Stomach smooth muscle (tissue), 2 donors: ENCODE measurements around the gene NCBP2.

Experiments
- H3K27ac ChIP-seq: one replicate; pipeline ENCODE4 v1.7.0; 2013; ENCODE audit warnings: mild to moderate bottlenecking, low read length, inconsistent platforms
- H3K27me3 ChIP-seq, 2 donors: one replicate each; pipeline ENCODE4 v1.7.0; 2013; ENCODE audit warnings: low read length in 2 of 2; ENCODE audit not compliant: insufficient read depth in 2 of 2, control insufficient read depth in 1 of 2
- H3K36me3 ChIP-seq, 2 donors: one replicate each; pipeline ENCODE4 v1.7.0; 2013; ENCODE audit warnings: low read length in 2 of 2; ENCODE audit not compliant: control insufficient read depth in 2 of 2, insufficient read depth in 2 of 2
- H3K4me1 ChIP-seq: one replicate; pipeline ENCODE4 v1.7.0; 2013; ENCODE audit warnings: low read length; ENCODE audit not compliant: control insufficient read depth, insufficient read depth
- H3K4me3 ChIP-seq, 2 donors: one replicate each; pipeline ENCODE4 v1.7.0; 2013; ENCODE audit warnings: low read length in 2 of 2
- H3K9ac ChIP-seq, 2 donors: one replicate each; pipeline ENCODE4 v1.7.0; 2013; ENCODE audit warnings: low read length in 2 of 2, mild to moderate bottlenecking in 1 of 2
- H3K9me3 ChIP-seq, 2 donors: one replicate each; pipeline ENCODE4 v1.7.0; 2013; ENCODE audit warnings: low read length in 2 of 2; ENCODE audit not compliant: control insufficient read depth in 2 of 2
- donor health status: healthy.
- donor health status: Pancreatic carcinoma.

Gene NCBP2

DNA sequence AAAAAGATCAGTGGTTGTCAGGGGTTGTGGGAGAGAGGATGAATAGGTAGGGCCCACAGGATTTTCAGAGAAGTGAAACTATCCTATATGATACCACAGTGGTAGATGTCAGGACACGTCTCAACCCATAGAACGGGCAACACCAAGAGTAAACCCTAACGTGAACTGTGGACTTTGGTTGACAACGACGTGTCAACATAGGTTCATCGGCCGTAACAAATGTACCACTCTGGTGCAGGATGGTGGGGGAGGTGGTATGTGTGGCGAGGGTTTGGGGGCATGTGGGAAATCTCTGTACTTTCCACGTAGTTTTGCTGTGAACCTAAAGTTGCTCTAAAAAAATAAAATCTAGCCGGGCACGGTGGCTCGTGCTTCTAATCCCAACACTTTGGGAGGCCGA, 39.3 kb upstream of the NCBP2 start:
- no peaks in the 10 kb centered on the region for H3K36me3 ChIP-seq
- no peaks in the 10 kb centered on the region for H3K9me3 ChIP-seq
- peaks cover 0 to 3% of the 10 kb centered on the region in 2 donors for H3K27me3 ChIP-seq
- no peak overlapping the region for H3K9ac ChIP-seq
- H3K27ac ChIP-seq, result no peak overlapping the region
- no peaks in the 10 kb centered on the region for H3K4me1 ChIP-seq
- no peak overlapping the region for H3K4me3 ChIP-seq

DNA sequence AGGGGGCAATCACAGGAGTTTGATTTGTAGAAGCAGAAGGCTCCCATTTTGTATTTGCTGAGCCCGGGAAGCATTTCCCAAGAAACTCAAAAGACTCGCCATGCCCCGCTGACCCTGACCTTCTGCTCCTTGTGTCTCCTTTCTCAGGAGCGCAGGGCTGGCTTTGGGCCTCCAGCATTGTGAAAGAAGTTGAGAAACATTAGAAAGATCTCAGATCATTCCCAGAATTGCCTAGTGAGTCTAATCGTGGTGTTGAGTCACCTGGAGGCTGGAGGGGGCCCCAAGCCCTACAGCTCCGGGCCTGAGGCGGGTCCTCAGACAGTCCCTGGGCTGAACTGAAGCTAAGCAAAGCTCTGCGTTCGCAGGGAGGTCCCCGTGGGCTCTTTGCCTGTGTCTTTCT, 37.2 kb upstream of the NCBP2 start:
- Histone ChIP-seq H3K9me3 (no peaks in the 10 kb centered on the region), H3K27me3 (peaks cover 0 to 3% of the 10 kb centered on the region in 2 donors), H3K4me3 (no peak overlapping the region), H3K27ac (no peak overlapping the region), H3K9ac (no peak overlapping the region), H3K36me3 (no peaks in the 10 kb centered on the region), H3K4me1 (no peaks in the 10 kb centered on the region)

DNA sequence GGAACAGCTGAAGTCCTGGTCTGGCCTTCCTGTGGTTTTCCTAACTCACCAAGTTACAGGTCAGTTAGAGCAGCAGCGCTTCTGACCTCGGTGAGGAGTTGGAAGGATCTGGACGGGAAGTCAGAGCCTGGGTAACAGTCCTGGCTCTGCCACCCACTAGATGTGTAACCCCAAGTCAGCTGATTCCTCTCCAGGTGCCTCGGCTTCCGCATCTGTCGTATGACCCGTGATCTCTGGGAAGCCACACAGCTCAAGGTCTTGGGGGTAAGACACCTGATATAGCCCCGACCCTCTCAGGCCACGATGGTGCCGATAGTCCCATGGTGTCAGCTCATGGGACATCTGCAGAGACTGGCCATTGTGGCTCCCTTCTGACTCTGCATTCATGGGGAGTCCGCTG, 34.6 kb upstream of the NCBP2 start:
- Histone ChIP-seq H3K27ac (no peak overlapping the region), H3K4me3 (no peak overlapping the region), H3K4me1 (no peaks in the 10 kb centered on the region), H3K9ac (no peak overlapping the region), H3K9me3 (no peaks in the 10 kb centered on the region), H3K36me3 (no peaks in the 10 kb centered on the region), H3K27me3 (peaks cover 0 to 3% of the 10 kb centered on the region in 2 donors)

DNA sequence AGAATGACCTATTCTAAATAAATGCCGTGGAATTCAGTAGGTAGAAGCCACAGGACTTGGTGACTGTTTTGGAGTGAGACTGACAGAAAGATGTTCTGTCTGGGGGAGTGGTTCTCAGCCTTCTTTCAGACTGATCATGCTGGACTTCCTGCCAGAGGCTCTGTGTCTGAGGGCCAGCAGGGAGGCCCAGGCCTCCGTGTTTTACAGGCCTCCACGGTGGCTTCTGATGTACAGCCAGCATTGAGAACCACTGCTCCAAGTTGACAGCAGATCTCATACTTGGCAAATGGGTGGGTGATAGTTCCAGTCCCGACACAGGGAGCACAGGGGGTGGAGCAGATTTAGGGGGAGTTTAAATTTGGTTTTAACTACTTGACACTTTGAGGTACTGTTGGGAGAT, 33.0 kb upstream of the NCBP2 start:
- H3K9ac ChIP-seq, result no peak overlapping the region
- no peak overlapping the region for H3K27ac ChIP-seq
- H3K4me1 ChIP-seq, result no peaks in the 10 kb centered on the region
- peaks cover 0 to 3% of the 10 kb centered on the region in 2 donors for H3K27me3 ChIP-seq
- H3K9me3 ChIP-seq, result no peaks in the 10 kb centered on the region
- H3K36me3 ChIP-seq, result no peaks in the 10 kb centered on the region
- H3K4me3 ChIP-seq, result no peak overlapping the region

DNA sequence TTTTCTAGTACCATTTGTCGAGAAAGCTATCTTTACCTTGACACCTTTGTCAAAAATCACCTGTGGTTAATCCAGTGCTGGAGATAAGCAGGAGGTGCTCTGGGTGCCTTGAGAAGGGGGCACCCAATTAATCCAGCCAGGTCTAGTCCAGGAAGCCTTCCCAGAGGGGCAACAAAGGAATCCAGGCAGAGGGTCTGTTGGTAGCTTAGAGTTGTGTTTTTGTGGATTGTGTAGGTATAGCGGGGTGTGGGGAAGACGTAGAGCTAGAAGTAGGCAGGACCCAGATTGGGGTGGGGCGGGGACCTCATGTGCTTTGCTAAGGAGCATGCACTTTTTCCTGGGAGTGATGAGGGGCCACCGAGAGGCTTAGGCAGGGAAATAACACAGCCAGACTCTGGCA, 32.3 kb upstream of the NCBP2 start:
- H3K27me3 ChIP-seq, result peaks cover 0 to 3% of the 10 kb centered on the region in 2 donors
- H3K36me3 ChIP-seq, result no peaks in the 10 kb centered on the region
- H3K4me1 ChIP-seq, result peaks cover 4% of the 10 kb centered on the region

DNA sequence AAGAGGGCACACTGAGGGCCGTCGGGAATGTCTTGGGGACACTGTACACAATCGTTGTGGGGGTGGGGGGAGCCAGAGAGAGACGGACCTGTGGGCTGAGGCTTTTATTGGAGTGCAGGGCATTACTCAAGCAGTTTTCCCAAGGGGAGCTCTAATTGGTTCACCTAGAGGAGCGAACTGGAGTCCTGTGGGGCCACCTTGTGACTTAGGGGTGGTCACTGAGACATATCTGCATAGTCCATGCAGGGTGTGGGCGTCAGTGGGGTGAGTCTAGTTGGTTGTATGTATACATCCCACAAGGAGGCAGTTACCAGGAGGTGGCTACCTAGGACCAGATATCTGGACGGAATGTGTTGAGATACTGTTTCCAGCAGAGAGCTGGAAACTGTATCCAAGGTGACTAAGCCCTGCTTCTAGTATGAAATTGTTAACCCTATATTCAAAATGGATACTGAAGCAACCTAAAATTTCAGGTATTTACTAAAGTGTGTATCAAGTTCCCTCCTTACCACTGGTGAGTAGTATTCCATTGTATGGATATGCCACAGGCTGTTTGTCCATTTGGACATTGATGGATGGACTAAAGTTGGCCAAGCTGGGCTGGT, 28.9 kb upstream of the NCBP2 start:
- peaks cover 20% of the 10 kb centered on the region for H3K4me1 ChIP-seq
- H3K36me3 ChIP-seq, result no peaks in the 10 kb centered on the region
- no peaks in the 10 kb centered on the region for H3K27me3 ChIP-seq
- no peak overlapping the region for H3K4me3 ChIP-seq
- no peak overlapping the region for H3K27ac ChIP-seq
- no peak overlapping the region for H3K9ac ChIP-seq
- H3K9me3 ChIP-seq, result no peaks in the 10 kb centered on the region

More for the DNA sequence above, 32.3 kb upstream of the NCBP2 start:
- Histone ChIP-seq H3K9ac (no peak overlapping the region), H3K9me3 (no peaks in the 10 kb centered on the region), H3K4me3 (no peak overlapping the region), H3K27ac (no peak overlapping the region)

DNA sequence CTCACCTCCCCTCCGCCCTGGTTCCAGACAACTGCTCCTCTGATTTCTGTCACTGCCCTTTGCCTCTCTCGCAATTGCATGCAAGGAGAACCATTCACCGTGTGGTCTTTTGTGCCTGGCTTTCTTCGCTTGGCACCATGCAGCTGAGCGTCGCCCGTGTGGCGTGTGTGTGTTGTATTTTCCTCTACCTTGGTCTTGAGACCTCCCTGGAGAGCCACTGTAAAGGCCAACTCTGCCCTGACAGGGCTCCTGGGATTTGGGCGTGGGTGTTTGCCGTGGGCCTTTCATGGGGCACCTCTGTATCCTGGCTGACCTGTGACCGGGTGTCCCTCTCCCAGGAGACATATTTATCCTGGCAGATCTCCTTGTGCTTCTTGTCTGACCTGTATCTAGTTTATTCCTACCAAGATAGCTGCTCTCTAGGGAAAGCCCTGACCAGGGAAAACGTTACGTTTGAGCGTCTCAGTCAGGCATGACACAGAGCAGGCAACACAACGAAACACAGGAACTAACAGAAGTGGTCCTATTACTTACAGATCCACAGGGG, 28.3 kb upstream of the NCBP2 start:
- no peaks in the 10 kb centered on the region for H3K27me3 ChIP-seq
- no peaks in the 10 kb centered on the region for H3K9me3 ChIP-seq
- peaks cover 20% of the 10 kb centered on the region for H3K4me1 ChIP-seq
- H3K9ac ChIP-seq, result no peak overlapping the region
- no peak overlapping the region for H3K4me3 ChIP-seq
- H3K36me3 ChIP-seq, result no peaks in the 10 kb centered on the region
- H3K27ac ChIP-seq, result no peak overlapping the region

DNA sequence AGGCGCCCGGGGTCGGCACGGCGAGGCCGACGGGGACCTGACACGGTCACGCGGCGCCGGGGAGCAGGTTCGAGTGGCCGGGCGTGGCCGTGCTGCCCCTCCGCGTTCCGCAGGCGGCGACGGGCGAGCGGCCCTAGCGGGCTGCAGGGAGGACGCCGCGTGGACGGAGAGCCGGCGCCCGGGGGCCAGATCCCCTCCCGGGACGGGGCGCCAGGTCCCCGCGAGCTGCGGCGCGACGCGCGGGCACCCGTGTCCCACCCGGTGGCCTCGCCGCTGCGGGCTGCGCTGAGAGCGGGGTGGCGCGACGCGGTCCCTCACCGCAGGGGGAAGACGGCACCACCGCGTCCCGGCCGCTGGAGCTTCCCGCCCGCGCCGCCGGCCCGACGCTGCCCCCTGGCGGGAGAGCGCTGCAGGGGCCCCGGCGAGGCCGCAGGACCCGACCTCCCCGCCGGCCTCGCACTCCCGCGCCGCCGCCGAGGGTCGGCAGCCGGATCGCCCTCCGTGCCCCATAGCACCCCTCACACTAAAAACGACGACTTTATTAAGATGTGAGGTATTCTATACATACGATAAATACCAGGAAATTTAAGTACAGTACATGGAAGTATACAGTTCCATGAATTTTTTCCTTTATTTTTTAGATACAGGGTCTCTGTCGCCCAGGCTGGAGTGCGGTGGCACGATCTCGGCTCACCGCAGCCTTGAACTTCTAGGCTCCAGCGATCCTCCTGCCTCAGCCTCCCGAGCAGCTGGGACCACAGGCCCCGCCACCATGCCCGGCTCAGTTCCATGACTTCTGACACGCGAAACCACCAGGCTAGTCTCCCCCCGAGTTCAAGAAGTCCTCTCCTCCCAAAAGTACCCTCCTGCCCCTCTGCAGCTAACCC, 27.6 kb upstream of the NCBP2 start:
- Histone ChIP-seq H3K9me3 (no peaks in the 10 kb centered on the region), H3K4me3 (peak overlapping the region; percentile 67 to 81), H3K36me3 (peaks cover 0 to 3% of the 10 kb centered on the region in 2 donors), H3K27me3 (no peaks in the 10 kb centered on the region), H3K4me1 (peaks cover 20% of the 10 kb centered on the region), H3K27ac (no peak overlapping the region), H3K9ac (peak overlapping the region; percentile 29 to 55)

DNA sequence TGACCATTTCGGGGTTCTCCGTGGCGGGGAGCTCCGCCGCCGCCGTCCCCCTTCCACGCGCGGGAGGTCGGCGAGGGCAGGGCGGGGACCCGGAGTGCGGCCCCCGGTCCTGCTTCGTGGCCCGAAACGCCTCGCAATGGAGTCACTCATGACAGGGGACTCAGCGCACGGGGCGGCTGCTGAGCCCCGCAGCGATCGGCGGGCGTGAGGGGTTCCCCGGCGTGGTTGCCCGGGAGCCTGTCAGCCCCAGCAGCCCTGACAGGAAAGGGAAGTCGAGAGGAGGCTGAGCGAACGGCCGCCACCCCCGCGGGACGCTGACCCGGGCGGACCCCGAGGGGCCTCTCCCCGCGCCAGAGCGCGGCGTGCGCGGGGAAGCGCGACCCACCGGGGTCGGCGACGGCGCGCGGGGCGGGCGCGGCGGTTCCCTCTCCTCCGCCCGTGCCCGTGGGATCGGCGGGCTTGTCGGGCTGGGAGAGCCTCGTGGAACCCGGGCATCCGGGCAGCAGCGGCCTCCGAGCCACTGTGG, 26.9 kb upstream of the NCBP2 start:
- H3K27ac ChIP-seq, result no peak overlapping the region

DNA sequence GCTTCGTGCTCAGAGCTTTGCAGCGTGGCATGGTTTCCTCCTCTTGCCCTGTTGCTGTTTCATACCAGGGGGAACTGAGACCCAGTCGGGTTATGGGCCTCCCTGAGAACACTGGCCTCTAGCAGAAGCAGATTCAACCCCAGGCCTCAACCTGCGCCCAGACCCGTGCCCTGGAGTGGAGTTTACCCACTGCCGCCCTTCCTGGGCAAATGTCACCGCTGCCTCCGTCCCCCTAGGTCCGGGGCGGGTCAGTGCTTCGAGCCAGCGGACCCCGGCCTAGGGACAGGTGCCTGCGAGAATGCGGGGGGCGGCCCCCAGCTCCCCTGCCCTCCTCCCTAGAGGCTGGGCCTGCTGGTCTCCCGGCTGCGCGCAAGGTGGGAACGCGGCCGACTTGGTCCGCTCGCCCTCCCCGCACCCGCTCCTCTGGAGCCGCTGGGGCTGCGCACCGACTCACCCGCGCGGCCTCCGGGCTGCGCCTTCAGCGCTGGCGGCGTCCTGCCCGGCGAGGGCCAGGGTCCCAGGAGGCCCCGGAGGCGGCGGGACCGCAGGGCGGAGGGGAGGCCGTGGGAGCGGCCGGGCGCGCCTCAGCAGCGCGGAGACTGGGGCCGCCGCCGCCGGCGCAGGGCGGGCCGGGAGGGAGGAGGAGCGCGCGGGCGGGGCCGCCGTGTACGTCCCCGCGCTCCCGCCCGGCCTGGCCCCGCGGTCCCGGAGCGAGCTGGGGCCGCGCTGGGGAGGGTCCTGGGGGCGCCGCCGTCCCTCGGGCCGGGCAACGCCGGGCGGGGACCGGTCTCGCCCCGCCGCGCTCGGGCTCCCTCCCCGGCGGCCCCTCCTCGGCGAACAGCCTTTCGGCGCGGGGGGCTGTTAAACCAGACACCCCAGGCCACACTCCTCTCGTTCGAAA, 26.2 kb upstream of the NCBP2 start, which contains the start of gene PIGZ:
PIGZ (minus strand) TSS at position 601 of the 901 bp plus-strand sequence. CDS start 16,802 bp downstream, outside the sequence.
- Histone ChIP-seq H3K4me3 (peak within 1 kb of the TSS; percentile 69 to 81), H3K36me3 (peaks cover 0 to 3% of the 10 kb centered on the region in 2 donors), H3K9ac (peak within 1 kb of the TSS; percentile 60 to 71), H3K27me3 (no peaks in the 10 kb centered on the region), H3K27ac (no peak within 1 kb of the TSS), H3K9me3 (no peaks in the 10 kb centered on the region), H3K4me1 (peaks cover 20% of the 10 kb centered on the region)

More for the DNA sequence above, 26.9 kb upstream of the NCBP2 start:
- Histone ChIP-seq H3K4me1 (peaks cover 20% of the 10 kb centered on the region), H3K9ac (peak overlapping the region; percentile 55 to 58), H3K4me3 (peak overlapping the region; percentile 67 to 81), H3K9me3 (no peaks in the 10 kb centered on the region), H3K36me3 (peaks cover 0 to 3% of the 10 kb centered on the region in 2 donors), H3K27me3 (no peaks in the 10 kb centered on the region)
